ENCODE measurements around the gene PI4KB. TPM values are rescaled to one million over a fixed set of nuclear protein-coding genes. Genes with fewer than 3 reads are reported as not detected.
"Not testable (repeated sequence)": the region's sequence is repeated elsewhere in the genome, so short reads cannot be mapped to it uniquely, and the experiment has no call there.

Gene PI4KB
- total RNA-seq, 1 experiment from 2014 or later = 62.8 TPM

DNA sequence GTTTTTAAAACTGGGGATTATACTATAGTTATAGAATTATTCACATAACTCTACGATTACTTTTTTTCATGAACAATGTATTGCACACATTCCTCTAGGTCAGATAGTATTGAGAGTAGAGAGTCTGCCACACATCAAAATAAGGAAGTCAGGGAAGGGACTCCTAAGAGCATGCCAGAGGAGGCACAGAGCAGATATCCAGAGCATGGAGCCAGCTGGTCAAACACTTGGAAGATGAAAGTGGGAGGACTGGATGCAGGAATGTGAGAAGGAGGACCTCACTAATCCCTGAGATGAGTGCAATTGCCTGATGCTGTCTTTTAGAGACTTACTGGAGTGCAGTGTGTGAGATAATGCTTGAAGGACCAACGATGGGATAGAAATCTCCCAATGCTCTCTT lies 29.5 kb upstream of the PI4KB start:
- no TSS peak for BruUV-seq (replicated peaks)
- Histone ChIP-seq H3K4me3 (ENCODE audit: low read depth, low read length, poor library complexity, severe bottlenecking) (no peak overlapping the region), H3K4me1 (ENCODE audit: insufficient read depth, low read length, poor library complexity, severe bottlenecking) (no peaks in the 10 kb centered on the region), H3K27me3 (replicated peaks; ENCODE audit: insufficient read depth, low read depth, low read length, poor library complexity) (no peaks in the 10 kb centered on the region), H3K36me3 (ENCODE audit: insufficient read depth, low read length, poor library complexity, severe bottlenecking) (no peaks in the 10 kb centered on the region), H3K27ac (ENCODE audit: low read depth, low read length, poor library complexity, severe bottlenecking) (no peak overlapping the region), H3K9me3 (ENCODE audit: low read depth, low read length, poor library complexity, severe bottlenecking) (no peaks in the 10 kb centered on the region)
- DNase-seq (ENCODE audit: low spot score) = no peak
- ChIA-PET CTCF (no interaction called here), POLR2A (ENCODE audit: low non-redundant PET) (no interaction called here)
- intact Hi-C loops (cut with micrococcal nuclease; ENCODE audit: unreplicated experiment) = no loop called here
- TF ChIP-seq CTCF (conservative IDR thresholded peaks at IDR 0.05; ENCODE audit: low read depth, low read length) (no peak), EZH2 (IDR thresholded peaks at IDR 0.05; ENCODE audit: borderline replicate concordance, low read depth, low read length, poor library complexity, severe bottlenecking) (no peak)

DNA sequence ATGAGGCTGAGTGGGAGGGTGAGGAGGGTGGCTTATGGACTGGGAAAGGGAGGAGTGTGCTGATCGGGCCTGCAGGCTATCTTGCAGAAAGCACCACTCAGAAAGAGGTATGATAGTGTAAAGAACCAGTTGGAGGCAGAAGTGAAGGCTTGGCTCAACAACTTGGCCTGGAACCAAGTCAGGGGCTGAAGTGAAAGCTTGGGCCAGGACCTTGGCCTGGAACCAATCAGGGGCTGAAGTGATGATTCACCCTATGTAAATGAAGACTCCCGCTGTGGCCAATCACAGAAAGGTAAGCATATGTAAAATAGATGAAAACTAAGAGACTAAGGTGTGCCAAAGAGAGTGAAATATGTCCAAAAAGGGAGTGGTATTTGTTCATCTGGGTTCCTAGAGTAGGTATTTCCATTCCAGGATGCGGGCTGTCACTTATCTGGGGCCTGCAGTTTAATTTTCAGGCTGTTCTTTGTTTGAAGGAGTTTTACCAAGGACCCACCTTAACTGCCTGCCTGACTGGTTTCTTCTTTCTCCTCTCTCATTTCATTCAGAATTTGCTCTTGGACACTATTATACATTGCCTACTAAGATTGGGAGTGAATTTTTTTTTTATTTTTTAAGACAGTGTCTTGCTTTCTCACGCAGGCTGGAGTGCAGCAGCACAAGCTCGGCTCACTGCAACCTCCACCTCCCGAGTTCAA lies 25.0 kb upstream of the PI4KB start:
- TF ChIP-seq CTCF (conservative IDR thresholded peaks at IDR 0.05; ENCODE audit: low read depth, low read length) (no peak), EZH2 (IDR thresholded peaks at IDR 0.05; ENCODE audit: borderline replicate concordance, low read depth, low read length, poor library complexity, severe bottlenecking) (no peak)
- no peaks in the 10 kb centered on the region for H3K9me3 ChIP-seq (ENCODE audit: low read depth, low read length, poor library complexity, severe bottlenecking)
- H3K4me1 ChIP-seq (ENCODE audit: insufficient read depth, low read length, poor library complexity, severe bottlenecking) = no peaks in the 10 kb centered on the region
- no peak for DNase-seq (ENCODE audit: low spot score)
- no peak overlapping the region for H3K27ac ChIP-seq (ENCODE audit: low read depth, low read length, poor library complexity, severe bottlenecking)
- H3K36me3 ChIP-seq (ENCODE audit: insufficient read depth, low read length, poor library complexity, severe bottlenecking) = no peaks in the 10 kb centered on the region
- POLR2A ChIA-PET (ENCODE audit: low non-redundant PET) = no interaction called here
- intact Hi-C loops (cut with micrococcal nuclease; ENCODE audit: unreplicated experiment) = no loop called here
- CTCF ChIA-PET = interaction anchor here (0.6 kb wide), 1 partner anchor 11 kb away, joined by 6 read pairs; no protein-coding TSS in a partner anchor
- H3K27me3 ChIP-seq (replicated peaks; ENCODE audit: insufficient read depth, low read depth, low read length, poor library complexity) = no peaks in the 10 kb centered on the region
- no peak overlapping the region for H3K4me3 ChIP-seq (ENCODE audit: low read depth, low read length, poor library complexity, severe bottlenecking)
- BruUV-seq (replicated peaks) = no TSS peak

DNA sequence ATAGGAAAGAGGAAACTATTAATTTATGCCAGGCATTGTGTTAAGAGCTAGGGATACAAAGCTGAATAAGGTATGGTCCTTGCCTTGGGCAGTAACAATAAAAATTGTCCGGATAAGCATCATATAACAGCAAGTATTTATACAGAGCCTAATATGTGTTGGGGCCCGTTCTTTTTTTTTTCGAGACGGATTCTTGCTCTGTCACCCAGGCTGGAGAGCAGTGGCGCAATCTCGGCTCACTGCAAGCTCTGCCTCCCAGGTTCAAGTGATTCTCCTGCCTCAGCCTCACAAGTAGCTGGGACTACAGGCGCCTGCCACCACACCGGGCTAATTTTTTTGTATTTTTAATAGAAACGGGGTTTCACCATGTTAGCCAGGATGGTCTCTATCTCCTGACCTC lies 23.1 kb upstream of the PI4KB start:
- H3K9me3 ChIP-seq (ENCODE audit: low read depth, low read length, poor library complexity, severe bottlenecking); intact Hi-C loops (cut with micrococcal nuclease; ENCODE audit: unreplicated experiment); H3K4me3 ChIP-seq (ENCODE audit: low read depth, low read length, poor library complexity, severe bottlenecking); BruUV-seq (replicated peaks); H3K4me1 ChIP-seq (ENCODE audit: insufficient read depth, low read length, poor library complexity, severe bottlenecking); CTCF ChIA-PET; POLR2A ChIA-PET (ENCODE audit: low non-redundant PET); H3K36me3 ChIP-seq (ENCODE audit: insufficient read depth, low read length, poor library complexity, severe bottlenecking); H3K27ac ChIP-seq (ENCODE audit: low read depth, low read length, poor library complexity, severe bottlenecking); H3K27me3 ChIP-seq (replicated peaks; ENCODE audit: insufficient read depth, low read depth, low read length, poor library complexity); DNase-seq (ENCODE audit: low spot score): not testable (repeated sequence)
